HCT116 (cell line): ENCODE measurements around the gene TSPOAP1. TPM values are rescaled to one million over a fixed set of nuclear protein-coding genes. Genes with fewer than 3 reads are reported as not detected.

ENCODE experiments used
- ATAC-seq: fragments of 200-7000 bp; cut with Tn5 transposase; 2 replicates; pipeline ENCODE4 v1.9.1; 2020; ENCODE audit warnings: mild to moderate bottlenecking, moderate library complexity
- BruUV-seq: library from RNA; stranded (reverse); fragments of 400-500 nt; replicated peaks from 2 replicates; lab custom pipeline; 2021; lab: Mats Ljungman, UMichigan
- CTCF ChIA-PET: fragments of 300-600 bp; sonication (Branson Sonifier 250); formaldehyde crosslinking; loops from one replicate; lab custom pipeline; 2021; ENCODE audit warnings: antibody characterized with exemption; lab: Charles Lee
- POLR2A ChIA-PET: fragments of 300-600, 350-600 bp; sonication (Branson Sonifier 250); formaldehyde crosslinking; loops from one replicate; lab custom pipeline; 2021; ENCODE audit warnings: antibody characterized with exemption; lab: Charles Lee
- RAD21 ChIA-PET, 2 experiments: fragments of 300-600 bp; sonication (Branson Sonifier 250); formaldehyde crosslinking; loops; one replicate each; lab custom pipeline; 2023; ENCODE audit warnings: low total read pairs in 2 of 2; ENCODE audit not compliant: uncharacterized antibody in 2 of 2, unreplicated experiment in 2 of 2, low non-redundant PET in 1 of 2; lab: Charles Lee
- DNase-seq: peaks from one replicate; pipeline ENCODE4 v3.0.0-alpha.2; 2010; ENCODE audit warnings: low read depth, low spot score
- H2AFZ ChIP-seq: fragments of 200-600 bp; shearing (Covaris generic), sonication (generic); 2 replicates; pipeline ENCODE4 v1.6.1; 2017; ENCODE audit warnings: low read depth, mixed run types, mixed read lengths, antibody characterized with exemption, low read length; ENCODE audit not compliant: poor library complexity, severe bottlenecking
- H3K27ac ChIP-seq: 2 replicates; pipeline ENCODE4 v1.5.1; 2012; ENCODE audit warnings: low read depth, low read length
- H3K27me3 ChIP-seq: fragments of 200-600 bp; sonication (generic); 2 replicates; pipeline ENCODE4 v1.6.1; 2016; ENCODE audit warnings: mixed run types, low read length, mixed read lengths; ENCODE audit not compliant: insufficient read depth
- H3K36me3 ChIP-seq, 2 experiments: fragments of 200-500 bp in 1 of 2; fragments of 200-600 bp in 1 of 2; sonication (Bioruptor generic) in 1 of 2; sonication (generic) in 1 of 2; 2 replicates each; pipeline versions ENCODE4 v1.5.1 to v1.6.1; 2014 to 2016; ENCODE audit warnings: low read length in 2 of 2, inconsistent platforms in 1 of 2, mixed read lengths in 1 of 2, mixed run types in 1 of 2; ENCODE audit not compliant: insufficient read depth in 2 of 2, control insufficient read depth in 1 of 2
- H3K4me1 ChIP-seq, 2 experiments: fragments of 200-600 bp in 1 of 2; sonication (generic) in 1 of 2; 2 replicates each; pipeline versions ENCODE4 v1.5.1 to v1.6.1; 2012 to 2017; ENCODE audit warnings: low read length in 2 of 2, inconsistent platforms in 1 of 2, mild to moderate bottlenecking in 1 of 2, mixed read lengths in 1 of 2, mixed run types in 1 of 2, moderate library complexity in 1 of 2; ENCODE audit not compliant: insufficient read depth in 2 of 2, control insufficient read depth in 1 of 2
- H3K4me2 ChIP-seq: fragments of 200-600 bp; sonication (generic); 2 replicates; pipeline ENCODE4 v1.6.1; 2017; ENCODE audit warnings: mixed run types, low read length, mixed read lengths
- H3K4me3 ChIP-seq, 2 experiments: fragments of 200-600 bp in 1 of 2; sonication (generic) in 1 of 2; replicated peaks in 1 of 2; 2 replicates each; pipeline ENCODE4 v1.5.1; 2011 to 2016; ENCODE audit warnings: low read length in 2 of 2, control low read depth in 1 of 2, low read depth in 1 of 2, mild to moderate bottlenecking in 1 of 2, mixed read lengths in 1 of 2, mixed run types in 1 of 2
- H3K79me2 ChIP-seq: fragments of 200-600 bp; sonication (generic); 2 replicates; pipeline ENCODE4 v1.6.1; 2017; ENCODE audit warnings: mild to moderate bottlenecking, mixed run types, low read length, moderate library complexity, mixed read lengths; ENCODE audit not compliant: insufficient read depth
- H3K9ac ChIP-seq: fragments of 200-600 bp; sonication (generic); 2 replicates; pipeline ENCODE4 v1.6.1; 2016; ENCODE audit warnings: low read length, mixed read lengths
- H3K9me2 ChIP-seq: fragments of 200-600 bp; sonication (generic), shearing (Covaris generic); 2 replicates; pipeline ENCODE4 v1.6.1; 2017; ENCODE audit warnings: mixed run types, mild to moderate bottlenecking, moderate library complexity; ENCODE audit not compliant: insufficient read depth
- H3K9me3 ChIP-seq, 2 experiments: fragments of 200-500 bp in 1 of 2; fragments of 200-600 bp in 1 of 2; sonication (Bioruptor generic) in 1 of 2; sonication (generic) in 1 of 2; 2 replicates each; pipeline ENCODE4 v1.6.1; 2014 to 2017; ENCODE audit warnings: low read length in 2 of 2, mixed read lengths in 2 of 2, inconsistent platforms in 1 of 2, low read depth in 1 of 2, mild to moderate bottlenecking in 1 of 2, mixed run types in 1 of 2, moderate library complexity in 1 of 2; ENCODE audit not compliant: control insufficient read depth in 1 of 2, insufficient read depth in 1 of 2
- H4K20me1 ChIP-seq: fragments of 200-600 bp; sonication (generic), shearing (Covaris generic); 2 replicates; pipeline ENCODE4 v1.6.1; 2017; ENCODE audit warnings: mixed run types, mild to moderate bottlenecking, moderate library complexity; ENCODE audit not compliant: insufficient read depth
- CEBPB ChIP-seq: IDR thresholded peaks from 2 replicates; pipeline ENCODE4 v1.6.1; 2012; ENCODE audit warnings: low read depth
- EGR1 ChIP-seq: IDR thresholded peaks from 2 replicates; pipeline ENCODE4 v1.6.1; 2012; ENCODE audit warnings: low read depth
- EZH2 ChIP-seq: fragments of 200-600 bp; sonication (generic); IDR thresholded peaks from 2 replicates; pipeline ENCODE4 v1.6.1; 2017; ENCODE audit warnings: antibody characterized with exemption, mixed run types
- EZH2phosphoT487 ChIP-seq: fragments of 200-600 bp; IDR thresholded peaks from 2 replicates; pipeline ENCODE4 v1.6.1; 2018; ENCODE audit warnings: antibody characterized with exemption, borderline replicate concordance
- FOSL1 ChIP-seq: IDR thresholded peaks from 2 replicates; pipeline ENCODE4 v1.6.1; 2012; ENCODE audit warnings: low read depth
- JUND ChIP-seq: IDR thresholded peaks from 2 replicates; pipeline ENCODE4 v1.6.1; 2012
- MAX ChIP-seq: IDR thresholded peaks from 2 replicates; pipeline ENCODE4 v1.6.1; 2012
- POLR2A ChIP-seq: IDR thresholded peaks from 2 replicates; pipeline ENCODE4 v1.7.0; 2011; ENCODE audit warnings: borderline replicate concordance; ENCODE audit not compliant: insufficient read depth, insufficient read length; ENCODE audit errors: extremely low read depth
- SP1 ChIP-seq: IDR thresholded peaks from 2 replicates; pipeline ENCODE4 v1.6.1; 2012; ENCODE audit warnings: low read depth
- SRF ChIP-seq: IDR thresholded peaks from 2 replicates; pipeline ENCODE4 v1.6.1; 2012; ENCODE audit warnings: low read depth
- YY1 ChIP-seq: IDR thresholded peaks from 2 replicates; pipeline ENCODE4 v1.6.1; 2011; ENCODE audit warnings: low read length, low read depth, moderate library complexity, mild to moderate bottlenecking; ENCODE audit not compliant: insufficient replicate concordance; ENCODE audit errors: extremely low read depth
- ZFX ChIP-seq: fragments of 450-650 bp; IDR thresholded peaks from 2 replicates; pipeline ENCODE4 v1.6.1; 2017
- intact Hi-C: fragments of 100-400 bp; cut with micrococcal nuclease; formaldehyde crosslinking; loops from 2 replicates; pipeline ENCODE4 v1.10.0; 2022
- total RNA-seq: library from RNA; stranded (reverse); gene quantifications from one replicate; pipeline ENCODE4 v1.2.1, GENCODE V29; 2021; ENCODE audit not compliant: unreplicated experiment
- TF ChIP-seq, protein P1 (sequence below), 3 experiments: fragments of 200-600 bp in 1 of 3; sonication (generic) in 1 of 3; IDR thresholded peaks in 2 of 3; conservative IDR thresholded peaks in 1 of 3; 2 replicates each; pipeline ENCODE4 v1.5.1; 2012 to 2017; ENCODE audit warnings: low read depth in 2 of 3, low read length in 2 of 3, antibody characterized with exemption in 1 of 3, borderline replicate concordance in 1 of 3, control low read depth in 1 of 3, mild to moderate bottlenecking in 1 of 3, mixed read lengths in 1 of 3, mixed run types in 1 of 3, moderate library complexity in 1 of 3; ENCODE audit not compliant: insufficient read depth in 1 of 3
- TF ChIP-seq, protein P2 (sequence below): IDR thresholded peaks from 2 replicates; pipeline ENCODE4 v1.6.1; 2011; ENCODE audit warnings: mild to moderate bottlenecking, low read length, moderate library complexity; ENCODE audit not compliant: insufficient replicate concordance; ENCODE audit errors: extremely low read depth

The TSPOAP1 gene
- total RNA-seq, 1 experiment from 2014 or later: 0.27 TPM

GRCh38 chr17:58285422-58285810 is 43.2 kb downstream of the TSPOAP1 start (continued):
- TF ChIP-seq, protein P1, sequence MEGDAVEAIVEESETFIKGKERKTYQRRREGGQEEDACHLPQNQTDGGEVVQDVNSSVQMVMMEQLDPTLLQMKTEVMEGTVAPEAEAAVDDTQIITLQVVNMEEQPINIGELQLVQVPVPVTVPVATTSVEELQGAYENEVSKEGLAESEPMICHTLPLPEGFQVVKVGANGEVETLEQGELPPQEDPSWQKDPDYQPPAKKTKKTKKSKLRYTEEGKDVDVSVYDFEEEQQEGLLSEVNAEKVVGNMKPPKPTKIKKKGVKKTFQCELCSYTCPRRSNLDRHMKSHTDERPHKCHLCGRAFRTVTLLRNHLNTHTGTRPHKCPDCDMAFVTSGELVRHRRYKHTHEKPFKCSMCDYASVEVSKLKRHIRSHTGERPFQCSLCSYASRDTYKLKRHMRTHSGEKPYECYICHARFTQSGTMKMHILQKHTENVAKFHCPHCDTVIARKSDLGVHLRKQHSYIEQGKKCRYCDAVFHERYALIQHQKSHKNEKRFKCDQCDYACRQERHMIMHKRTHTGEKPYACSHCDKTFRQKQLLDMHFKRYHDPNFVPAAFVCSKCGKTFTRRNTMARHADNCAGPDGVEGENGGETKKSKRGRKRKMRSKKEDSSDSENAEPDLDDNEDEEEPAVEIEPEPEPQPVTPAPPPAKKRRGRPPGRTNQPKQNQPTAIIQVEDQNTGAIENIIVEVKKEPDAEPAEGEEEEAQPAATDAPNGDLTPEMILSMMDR (IDR thresholded peaks at IDR 0.05 in 2 of 3, conservative IDR thresholded peaks at IDR 0.05 in 1 of 3; ENCODE audit: borderline replicate concordance in 1 of 3, insufficient read depth in 1 of 3, low read depth in 2 of 3, low read length in 2 of 3): no peak
- TF ChIP-seq FOSL1 (no peak), SRF (no peak)

GRCh38 chr17:58284613-58285421 is 43.8 kb downstream of the TSPOAP1 start:
- Histone ChIP-seq H3K4me1 (0 out of 4 replicates have a peak, but pooled peaks cover 0 to 2% of the 10 kb centered on the region in 2 experiments), H4K20me1 (no peaks in the 10 kb centered on the region), H3K9ac (no peak overlapping the region), H3K27ac (no peak overlapping the region), H3K4me3 (no peak overlapping the region), H3K79me2 (no peaks in the 10 kb centered on the region), H3K27me3 (no peaks in the 10 kb centered on the region), H3K4me2 (no peak overlapping the region), H3K9me2 (no peaks in the 10 kb centered on the region), H2AFZ (no peak overlapping the region), H3K9me3 (no peaks in the 10 kb centered on the region), H3K36me3 (no peaks in the 10 kb centered on the region)
- CTCF ChIA-PET: interaction anchor here (1.0 to 1.6 kb wide), 2 partner anchors 9 to 133 kb away, joined by 4 to 5 read pairs; partner anchors contain the start of gene RNF43
- RAD21 ChIA-PET: no interaction called here
- no TSS peak for BruUV-seq
- intact Hi-C loops: no loop called here
- POLR2A ChIA-PET: interaction anchor here (0.9 kb wide), 1 partner anchor 346 kb away, joined by 3 read pairs; no protein-coding TSS in a partner anchor
- TF ChIP-seq JUND (no peak), MAX (no peak), EZH2 (no peak), ZFX (no peak), YY1 (no peak), EZH2phosphoT487 (no peak), FOSL1 (no peak), SP1 (no peak), CEBPB (no peak), POLR2A (no peak), SRF (no peak), EGR1 (no peak)
- TF ChIP-seq, protein P1 (IDR thresholded peaks at IDR 0.05 in 2 of 3, conservative IDR thresholded peaks at IDR 0.05 in 1 of 3; ENCODE audit: borderline replicate concordance in 1 of 3, insufficient read depth in 1 of 3, low read depth in 2 of 3, low read length in 2 of 3): no peak
- TF ChIP-seq, protein P2, sequence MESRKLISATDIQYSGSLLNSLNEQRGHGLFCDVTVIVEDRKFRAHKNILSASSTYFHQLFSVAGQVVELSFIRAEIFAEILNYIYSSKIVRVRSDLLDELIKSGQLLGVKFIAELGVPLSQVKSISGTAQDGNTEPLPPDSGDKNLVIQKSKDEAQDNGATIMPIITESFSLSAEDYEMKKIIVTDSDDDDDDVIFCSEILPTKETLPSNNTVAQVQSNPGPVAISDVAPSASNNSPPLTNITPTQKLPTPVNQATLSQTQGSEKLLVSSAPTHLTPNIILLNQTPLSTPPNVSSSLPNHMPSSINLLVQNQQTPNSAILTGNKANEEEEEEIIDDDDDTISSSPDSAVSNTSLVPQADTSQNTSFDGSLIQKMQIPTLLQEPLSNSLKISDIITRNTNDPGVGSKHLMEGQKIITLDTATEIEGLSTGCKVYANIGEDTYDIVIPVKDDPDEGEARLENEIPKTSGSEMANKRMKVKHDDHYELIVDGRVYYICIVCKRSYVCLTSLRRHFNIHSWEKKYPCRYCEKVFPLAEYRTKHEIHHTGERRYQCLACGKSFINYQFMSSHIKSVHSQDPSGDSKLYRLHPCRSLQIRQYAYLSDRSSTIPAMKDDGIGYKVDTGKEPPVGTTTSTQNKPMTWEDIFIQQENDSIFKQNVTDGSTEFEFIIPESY: no peak
- ATAC-seq (no peak), DNase-seq (no peak)
